ENCODE measurements around the gene CAPN8.
"Not testable (repeated sequence)": the region's sequence is repeated elsewhere in the genome, so short reads cannot be mapped to it uniquely, and the experiment has no call there.

The CAPN8 gene

GRCh38 chr1:223519116-223519515 is 146.4 kb downstream of the CAPN8 start:
- no peak overlapping the region for H3K9ac ChIP-seq
- H3K27ac ChIP-seq, result no peak overlapping the region
- no peak overlapping the region for H3K4me2 ChIP-seq
- no peaks in the 10 kb centered on the region for H4K20me1 ChIP-seq (ENCODE audit: insufficient read depth)
- no peak for TF ChIP-seq CTCF (conservative IDR thresholded peaks at IDR 0.05; ENCODE audit: low read depth, low read length)
- no peak overlapping the region for H3K4me3 ChIP-seq (IDR thresholded peaks at IDR 0.05; ENCODE audit: insufficient read depth, low read depth, low read length)
- no peaks in the 10 kb centered on the region for H3K79me2 ChIP-seq (ENCODE audit: insufficient read depth, low read depth)
- no peaks in the 10 kb centered on the region for H3K36me3 ChIP-seq (ENCODE audit: insufficient read depth)
- H3K27me3 ChIP-seq (ENCODE audit: insufficient read depth, low read depth), result no peaks in the 10 kb centered on the region
- H3K4me1 ChIP-seq (ENCODE audit: low read depth, poor library complexity, severe bottlenecking), result no peaks in the 10 kb centered on the region
- H2AFZ ChIP-seq (ENCODE audit: low read depth), result no peak overlapping the region

GRCh38 chr1:223518553-223518952 is 146.9 kb downstream of the CAPN8 start:
- H3K36me3 ChIP-seq (ENCODE audit: insufficient read depth); H2AFZ ChIP-seq (ENCODE audit: low read depth); H3K27me3 ChIP-seq (ENCODE audit: insufficient read depth, low read depth); H3K4me2 ChIP-seq; H3K79me2 ChIP-seq (ENCODE audit: insufficient read depth, low read depth); H3K27ac ChIP-seq; H3K9ac ChIP-seq; H4K20me1 ChIP-seq (ENCODE audit: insufficient read depth); H3K4me1 ChIP-seq (ENCODE audit: low read depth, poor library complexity, severe bottlenecking); H3K4me3 ChIP-seq (IDR thresholded peaks at IDR 0.05; ENCODE audit: insufficient read depth, low read depth, low read length): not testable (repeated sequence)

GRCh38 chr1:223515926-223516325 is 149.6 kb downstream of the CAPN8 start:
- Histone ChIP-seq H3K27ac (no peak overlapping the region), H3K36me3 (ENCODE audit: insufficient read depth) (no peaks in the 10 kb centered on the region), H2AFZ (ENCODE audit: low read depth) (no peak overlapping the region), H3K4me1 (ENCODE audit: low read depth, poor library complexity, severe bottlenecking) (no peaks in the 10 kb centered on the region), H3K27me3 (ENCODE audit: insufficient read depth, low read depth) (no peaks in the 10 kb centered on the region), H3K79me2 (ENCODE audit: insufficient read depth, low read depth) (no peaks in the 10 kb centered on the region), H3K4me2 (no peak overlapping the region), H3K4me3 (IDR thresholded peaks at IDR 0.05; ENCODE audit: insufficient read depth, low read depth, low read length) (no peak overlapping the region), H4K20me1 (ENCODE audit: insufficient read depth) (no peaks in the 10 kb centered on the region), H3K9ac (no peak overlapping the region)
- no peak for TF ChIP-seq CTCF (conservative IDR thresholded peaks at IDR 0.05; ENCODE audit: low read depth, low read length)

- Histone ChIP-seq H2AFZ (ENCODE audit: low read depth) (no peak overlapping the region), H3K4me3 (IDR thresholded peaks at IDR 0.05; ENCODE audit: insufficient read depth, low read depth, low read length) (no peak overlapping the region), H3K4me1 (ENCODE audit: low read depth, poor library complexity, severe bottlenecking) (no peaks in the 10 kb centered on the region), H3K9ac (no peak overlapping the region), H3K27ac (no peak overlapping the region), H3K36me3 (ENCODE audit: insufficient read depth) (no peaks in the 10 kb centered on the region), H3K27me3 (ENCODE audit: insufficient read depth, low read depth) (no peaks in the 10 kb centered on the region), H3K4me2 (no peak overlapping the region), H3K79me2 (ENCODE audit: insufficient read depth, low read depth) (no peaks in the 10 kb centered on the region), H4K20me1 (ENCODE audit: insufficient read depth) (no peaks in the 10 kb centered on the region)
- TF ChIP-seq CTCF (conservative IDR thresholded peaks at IDR 0.05; ENCODE audit: low read depth, low read length), result no peak
Measured at GRCh38 chr1:223515421-223515820, 150.1 kb downstream of the CAPN8 start.

- Histone ChIP-seq H3K9ac (no peak overlapping the region), H3K27me3 (ENCODE audit: insufficient read depth, low read depth) (no peaks in the 10 kb centered on the region), H4K20me1 (ENCODE audit: insufficient read depth) (no peaks in the 10 kb centered on the region), H3K27ac (no peak overlapping the region), H3K4me2 (no peak overlapping the region), H3K4me1 (ENCODE audit: low read depth, poor library complexity, severe bottlenecking) (no peaks in the 10 kb centered on the region), H2AFZ (ENCODE audit: low read depth) (no peak overlapping the region), H3K4me3 (IDR thresholded peaks at IDR 0.05; ENCODE audit: insufficient read depth, low read depth, low read length) (no peak overlapping the region), H3K36me3 (ENCODE audit: insufficient read depth) (no peaks in the 10 kb centered on the region), H3K79me2 (ENCODE audit: insufficient read depth, low read depth) (no peaks in the 10 kb centered on the region)
- TF ChIP-seq CTCF (conservative IDR thresholded peaks at IDR 0.05; ENCODE audit: low read depth, low read length), result no peak
Measured at GRCh38 chr1:223514644-223515043, 150.9 kb downstream of the CAPN8 start.
